Measurements from ENCODE around the gene FABP1.

FABP1 gene

GRCh38 chr2:88110830-88111229 lies 17.0 kb downstream of the FABP1 start:
- TF ChIP-seq EZH2phosphoT487 (IDR thresholded peaks at IDR 0.05; ENCODE audit: low read length) (no peak), EZH2 (optimal IDR thresholded peaks at IDR 0.05; ENCODE audit: low read depth, low read length) (no peak), CTCF (IDR thresholded peaks at IDR 0.05; ENCODE audit: low read length) (no peak)
- peaks cover 24% of the 10 kb centered on the region for H3K4me1 ChIP-seq (ENCODE audit: low read length)

GRCh38 chr2:88108796-88109195 lies 19.1 kb downstream of the FABP1 start:
- Histone ChIP-seq H3F3A (ENCODE audit: insufficient read depth, low read length) (peaks cover 10% of the 10 kb centered on the region; the same call in 1 of the 2 replicates), H3K4me2 (ENCODE audit: low read depth, low read length) (no peak overlapping the region), H4K20me1 (ENCODE audit: insufficient read depth, low read length) (no peaks in the 10 kb centered on the region), H3K27ac (ENCODE audit: low read length) (no peak overlapping the region), H3K79me2 (ENCODE audit: low read length) (no peaks in the 10 kb centered on the region), H2AFZ (ENCODE audit: low read length) (no peak overlapping the region), H3K4me1 (ENCODE audit: low read length) (peaks cover 24% of the 10 kb centered on the region), H3K36me3 (replicated peaks; ENCODE audit: insufficient read depth, low read length) (no peaks in the 10 kb centered on the region), H3K27me3 (replicated peaks; ENCODE audit: insufficient read depth, low read length) (no peaks in the 10 kb centered on the region), H3K9me3 (replicated peaks; ENCODE audit: insufficient read depth, low read length) (no peaks in the 10 kb centered on the region), H3K9ac (ENCODE audit: low read length) (no peak overlapping the region), H3K4me3 (ENCODE audit: low read length) (no peak overlapping the region), H3K9me2 (replicated peaks; ENCODE audit: insufficient read depth, low read length) (no peaks in the 10 kb centered on the region)
- DNase-seq = no peak
- TF ChIP-seq EZH2phosphoT487 (IDR thresholded peaks at IDR 0.05; ENCODE audit: low read length) = no peak

More at GRCh38 chr2:88110830-88111229, 17.0 kb downstream of the FABP1 start:
- Histone ChIP-seq H3K4me2 (ENCODE audit: low read depth, low read length) (peak overlapping the region; percentile 40; the same call in 1 of the 2 replicates), H4K20me1 (ENCODE audit: insufficient read depth, low read length) (no peaks in the 10 kb centered on the region), H3K9ac (ENCODE audit: low read length) (peak overlapping the region; percentile 37), H3K36me3 (replicated peaks; ENCODE audit: insufficient read depth, low read length) (no peaks in the 10 kb centered on the region), H3K9me2 (replicated peaks; ENCODE audit: insufficient read depth, low read length) (no peaks in the 10 kb centered on the region), H3K79me2 (ENCODE audit: low read length) (no peaks in the 10 kb centered on the region), H2AFZ (ENCODE audit: low read length) (peak overlapping the region; percentile 71; the same call in 1 of the 2 replicates), H3K27me3 (replicated peaks; ENCODE audit: insufficient read depth, low read length) (no peaks in the 10 kb centered on the region), H3K4me3 (ENCODE audit: low read length) (no peak overlapping the region), H3K9me3 (replicated peaks; ENCODE audit: insufficient read depth, low read length) (no peaks in the 10 kb centered on the region), H3F3A (ENCODE audit: insufficient read depth, low read length) (peaks cover 10% of the 10 kb centered on the region; the same call in 1 of the 2 replicates), H3K27ac (ENCODE audit: low read length) (peak overlapping the region; percentile 89)
- DNase-seq = peak; percentile 93

GRCh38 chr2:88100489-88100858 lies 27.4 kb downstream of the FABP1 start:
- Histone ChIP-seq H3K79me2 (ENCODE audit: low read length) (no peaks in the 10 kb centered on the region), H3K36me3 (replicated peaks; ENCODE audit: insufficient read depth, low read length) (no peaks in the 10 kb centered on the region), H3K9me2 (replicated peaks; ENCODE audit: insufficient read depth, low read length) (no peaks in the 10 kb centered on the region), H3K27ac (ENCODE audit: low read length) (no peak overlapping the region), H3F3A (ENCODE audit: insufficient read depth, low read length) (no peaks in the 10 kb centered on the region), H2AFZ (ENCODE audit: low read length) (no peak overlapping the region), H3K4me1 (ENCODE audit: low read length) (no peaks in the 10 kb centered on the region), H3K27me3 (replicated peaks; ENCODE audit: insufficient read depth, low read length) (no peaks in the 10 kb centered on the region), H3K4me2 (ENCODE audit: low read depth, low read length) (no peak overlapping the region), H3K9ac (ENCODE audit: low read length) (no peak overlapping the region), H3K4me3 (ENCODE audit: low read length) (no peak overlapping the region), H4K20me1 (ENCODE audit: insufficient read depth, low read length) (no peaks in the 10 kb centered on the region), H3K9me3 (replicated peaks; ENCODE audit: insufficient read depth, low read length) (no peaks in the 10 kb centered on the region)
- no peak for DNase-seq
- TF ChIP-seq EZH2phosphoT487 (IDR thresholded peaks at IDR 0.05; ENCODE audit: low read length) (no peak), EZH2 (optimal IDR thresholded peaks at IDR 0.05; ENCODE audit: low read depth, low read length) (no peak), CTCF (IDR thresholded peaks at IDR 0.05; ENCODE audit: low read length) (no peak)

- Histone ChIP-seq H3K9me3 (replicated peaks; ENCODE audit: insufficient read depth, low read length) (no peaks in the 10 kb centered on the region), H2AFZ (ENCODE audit: low read length) (no peak overlapping the region), H3K79me2 (ENCODE audit: low read length) (no peaks in the 10 kb centered on the region), H3K4me2 (ENCODE audit: low read depth, low read length) (no peak overlapping the region), H3K36me3 (replicated peaks; ENCODE audit: insufficient read depth, low read length) (no peaks in the 10 kb centered on the region), H3K9ac (ENCODE audit: low read length) (no peak overlapping the region), H3K27ac (ENCODE audit: low read length) (no peak overlapping the region), H3K4me3 (ENCODE audit: low read length) (no peak overlapping the region), H3F3A (ENCODE audit: insufficient read depth, low read length) (no peaks in the 10 kb centered on the region), H3K4me1 (ENCODE audit: low read length) (no peaks in the 10 kb centered on the region), H3K27me3 (replicated peaks; ENCODE audit: insufficient read depth, low read length) (no peaks in the 10 kb centered on the region), H4K20me1 (ENCODE audit: insufficient read depth, low read length) (no peaks in the 10 kb centered on the region), H3K9me2 (replicated peaks; ENCODE audit: insufficient read depth, low read length) (no peaks in the 10 kb centered on the region)
- DNase-seq = no peak
- no peak for TF ChIP-seq EZH2 (optimal IDR thresholded peaks at IDR 0.05; ENCODE audit: low read depth, low read length)
- TF ChIP-seq CTCF (IDR thresholded peaks at IDR 0.05; ENCODE audit: low read length) = no peak
- TF ChIP-seq EZH2phosphoT487 (IDR thresholded peaks at IDR 0.05; ENCODE audit: low read length) = no peak
Measured at GRCh38 chr2:88099798-88100488, 27.9 kb downstream of the FABP1 start.

All from MM.1S (cell line).